Fibroblast of mammary gland (primary cell): ENCODE measurements around the gene PACRG.
A peak's percentile ranks its signal among the peaks of the same experiment; 100 is the strongest.

Experiments
- DNase-seq: peaks from one replicate; pipeline ENCODE4 v3.0.0-alpha.2; 2010; ENCODE audit warnings: low read depth
- H3K4me3 ChIP-seq: 2 replicates; pipeline ENCODE4 v1.5.1; 2011; ENCODE audit warnings: low read depth, mild to moderate bottlenecking, low read length, moderate library complexity; ENCODE audit not compliant: control insufficient read depth
- CTCF ChIP-seq: conservative IDR thresholded peaks from 2 replicates; pipeline ENCODE4 v1.5.1; 2011; ENCODE audit warnings: low read depth, low read length, inconsistent platforms; ENCODE audit not compliant: control insufficient read depth, insufficient read depth

Gene PACRG

GRCh38 chr6:163237110-163237509, 509.3 kb downstream of the PACRG start:
- H3K4me3 ChIP-seq: no peak overlapping the region
- no peak for DNase-seq
- no peak for TF ChIP-seq CTCF

- no peak for TF ChIP-seq CTCF
- no peak overlapping the region for H3K4me3 ChIP-seq
- no peak for DNase-seq
These were observed 512.0 kb downstream of the PACRG start for GRCh38 chr6:163239572-163240340.

GRCh38 chr6:163240556-163240955, 512.8 kb downstream of the PACRG start:
- TF ChIP-seq CTCF: no peak
- H3K4me3 ChIP-seq: no peak overlapping the region
- no peak for DNase-seq

GRCh38 chr6:163241683-163242082, 513.9 kb downstream of the PACRG start:
- H3K4me3 ChIP-seq: no peak overlapping the region

GRCh38 chr6:163243083-163243482, 515.3 kb downstream of the PACRG start:
- no peak for TF ChIP-seq CTCF
- no peak for DNase-seq
- no peak overlapping the region for H3K4me3 ChIP-seq

More at GRCh38 chr6:163241683-163242082, 513.9 kb downstream of the PACRG start:
- DNase-seq: no peak
- no peak for TF ChIP-seq CTCF

GRCh38 chr6:163243692-163244589, 516.2 kb downstream of the PACRG start:
- no peak overlapping the region for H3K4me3 ChIP-seq
- no peak for TF ChIP-seq CTCF
- DNase-seq: peak; percentile 30
